Natural killer cell (primary cell): ENCODE measurements around the gene CLDND1. TPM values are rescaled to one million over a fixed set of nuclear protein-coding genes. Genes with fewer than 3 reads are reported as not detected.

Source experiments
- ATAC-seq, 3 donors: fragments of 150-1000 bp in 2 of 3; fragments of 200-7000 bp in 1 of 3; cut with Tn5 transposase; 1 replicate in 1 of 3; 2 replicates in 2 of 3; pipeline ENCODE4 v1.10.0; 2021; ENCODE audit warnings: mild to moderate bottlenecking in 2 of 3, moderate library complexity in 2 of 3
- DNase-seq, 2 donors: peaks; one replicate each; pipeline versions ENCODE4 v3.0.0 to v3.0.0-alpha.2; 2013 to 2021; ENCODE audit warnings: mixed read lengths in 1 of 2
- H3K27ac ChIP-seq: one replicate; pipeline ENCODE4 v1.5.1; 2013; ENCODE audit warnings: mild to moderate bottlenecking, low read length
- H3K27me3 ChIP-seq: one replicate; pipeline ENCODE4 v1.6.1; 2013; ENCODE audit warnings: low read length; ENCODE audit not compliant: control insufficient read depth, insufficient read depth
- H3K36me3 ChIP-seq: one replicate; pipeline ENCODE4 v1.6.1; 2013; ENCODE audit warnings: low read length; ENCODE audit not compliant: control insufficient read depth, insufficient read depth
- H3K4me1 ChIP-seq: one replicate; pipeline ENCODE4 v1.6.1; 2013; ENCODE audit warnings: low read length; ENCODE audit not compliant: control insufficient read depth, insufficient read depth
- H3K4me3 ChIP-seq: one replicate; pipeline ENCODE4 v1.5.1; 2013; ENCODE audit warnings: low read length
- H3K9me3 ChIP-seq: one replicate; pipeline ENCODE4 v1.6.1; 2013; ENCODE audit warnings: low read length; ENCODE audit not compliant: control insufficient read depth, insufficient read depth
- H3K27ac Mint-ChIP-seq, 2 donors: one replicate each; pipeline ENCODE4 v1.8.0; 2022; ENCODE audit warnings: mild to moderate bottlenecking in 2 of 2, mixed read lengths in 2 of 2, moderate library complexity in 1 of 2
- H3K27me3 Mint-ChIP-seq, 2 donors: one replicate each; pipeline ENCODE4 v1.8.0; 2022; ENCODE audit warnings: low read depth in 2 of 2, mixed read lengths in 2 of 2
- H3K36me3 Mint-ChIP-seq: one replicate; pipeline ENCODE4 v1.8.0; 2022; ENCODE audit warnings: mixed read lengths
- H3K4me1 Mint-ChIP-seq, 2 donors: one replicate each; pipeline ENCODE4 v1.8.0; 2022; ENCODE audit warnings: mixed read lengths in 2 of 2
- H3K4me3 Mint-ChIP-seq: one replicate; pipeline ENCODE4 v1.8.0; 2022; ENCODE audit warnings: mild to moderate bottlenecking, moderate library complexity, mixed read lengths
- H3K9me3 Mint-ChIP-seq, 2 donors: one replicate each; pipeline ENCODE4 v1.8.0; 2022; ENCODE audit warnings: mixed read lengths in 2 of 2
- WGBS: methylation state at CpG from one replicate; pipeline ENCODE4 v1.1.7; 2013; ENCODE audit warnings: missing lambda C conversion rate; ENCODE audit not compliant: insufficient coverage; 5-methylcytosine and 5-hydroxymethylcytosine counted together
- intact Hi-C: fragments of 100-400 bp; cut with micrococcal nuclease; formaldehyde crosslinking; loops from one replicate; pipeline ENCODE4 v1.14.2; 2022
- total RNA-seq, 4 donors: library from RNA; stranded (reverse); fragments of 120-200 nt in 1 of 4; gene quantifications; one replicate each; pipeline versions ENCODE4 v1.2.3 to v1.2.4, GENCODE V29; 2013 to 2022
- TF ChIP-seq, protein P1 (sequence below): fragments of 200-600 bp; IDR thresholded peaks from one replicate; pipeline ENCODE4 v1.8.0; 2022; ENCODE audit warnings: antibody characterized with exemption

CLDND1 gene
- total RNA-seq, 3 donors from 2014 or later (not counting 1 experiment from before 2014, with no cell fraction given): 175 to 220 (median 219) TPM

DNA sequence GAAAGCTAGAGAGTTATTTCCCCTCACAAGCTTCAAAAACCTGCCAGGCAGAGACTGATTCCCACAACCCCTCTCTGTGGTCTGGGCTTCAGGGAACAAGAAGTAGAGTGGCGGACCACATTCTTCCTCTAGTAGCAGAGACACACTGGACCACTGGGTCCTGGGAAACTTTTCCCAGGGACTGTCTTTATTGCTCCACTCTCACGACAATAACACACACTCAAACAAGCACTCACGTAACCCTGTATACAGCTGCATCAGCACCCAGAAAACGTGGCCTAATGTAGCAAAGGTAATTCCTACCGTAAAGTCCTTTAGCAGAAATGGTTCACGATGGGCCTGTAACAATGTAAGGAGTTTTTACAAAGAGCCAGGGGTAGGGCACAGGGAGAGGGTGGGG, 43.1 kb upstream of the CLDND1 start:
- peak overlapping the region; percentile 90 to 91 for H3K27ac Mint-ChIP-seq
- peak overlapping the region; percentile 51 for H3K4me3 Mint-ChIP-seq
- Histone ChIP-seq H3K27me3 (no peaks in the 10 kb centered on the region), H3K4me1 (peaks cover 45% of the 10 kb centered on the region), H3K9me3 (no peaks in the 10 kb centered on the region), H3K4me3 (no peak overlapping the region), H3K27ac (peak overlapping the region; percentile 92), H3K36me3 (no peaks in the 10 kb centered on the region)
- TF ChIP-seq, protein P1, sequence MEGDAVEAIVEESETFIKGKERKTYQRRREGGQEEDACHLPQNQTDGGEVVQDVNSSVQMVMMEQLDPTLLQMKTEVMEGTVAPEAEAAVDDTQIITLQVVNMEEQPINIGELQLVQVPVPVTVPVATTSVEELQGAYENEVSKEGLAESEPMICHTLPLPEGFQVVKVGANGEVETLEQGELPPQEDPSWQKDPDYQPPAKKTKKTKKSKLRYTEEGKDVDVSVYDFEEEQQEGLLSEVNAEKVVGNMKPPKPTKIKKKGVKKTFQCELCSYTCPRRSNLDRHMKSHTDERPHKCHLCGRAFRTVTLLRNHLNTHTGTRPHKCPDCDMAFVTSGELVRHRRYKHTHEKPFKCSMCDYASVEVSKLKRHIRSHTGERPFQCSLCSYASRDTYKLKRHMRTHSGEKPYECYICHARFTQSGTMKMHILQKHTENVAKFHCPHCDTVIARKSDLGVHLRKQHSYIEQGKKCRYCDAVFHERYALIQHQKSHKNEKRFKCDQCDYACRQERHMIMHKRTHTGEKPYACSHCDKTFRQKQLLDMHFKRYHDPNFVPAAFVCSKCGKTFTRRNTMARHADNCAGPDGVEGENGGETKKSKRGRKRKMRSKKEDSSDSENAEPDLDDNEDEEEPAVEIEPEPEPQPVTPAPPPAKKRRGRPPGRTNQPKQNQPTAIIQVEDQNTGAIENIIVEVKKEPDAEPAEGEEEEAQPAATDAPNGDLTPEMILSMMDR: no peak
- intact Hi-C loops: no loop called here
- no peaks in the 10 kb centered on the region for H3K27me3 Mint-ChIP-seq
- H3K36me3 Mint-ChIP-seq: no peaks in the 10 kb centered on the region
- 89% methylated on average over 6 of the region's 6 CpGs for WGBS
- peaks cover 70% of the 10 kb centered on the region in 2 donors for H3K4me1 Mint-ChIP-seq
- ATAC-seq (no peak), DNase-seq (no peak)
- no peaks in the 10 kb centered on the region for H3K9me3 Mint-ChIP-seq

DNA sequence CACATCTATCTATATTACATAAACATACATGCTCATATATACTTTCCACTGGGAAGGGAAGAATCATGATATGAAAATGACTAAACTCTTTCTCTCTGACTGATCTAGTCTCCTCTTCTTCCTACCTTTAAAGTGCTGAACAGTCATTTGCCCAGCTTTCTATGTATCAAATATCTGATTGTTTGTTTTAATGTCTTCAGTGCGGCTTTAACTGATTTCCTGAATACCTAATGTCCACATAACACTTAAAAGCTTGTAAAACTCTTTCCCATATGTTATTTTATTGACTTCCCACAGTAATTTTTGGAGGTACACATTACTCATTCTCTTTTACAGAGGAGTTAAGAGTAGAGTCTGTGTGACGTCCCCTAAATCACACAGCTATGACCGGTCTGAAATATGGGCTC, 42.5 kb upstream of the CLDND1 start:
- DNase-seq (no peak), ATAC-seq (no peak)
- H3K9me3 Mint-ChIP-seq: no peaks in the 10 kb centered on the region
- intact Hi-C loops: no loop called here
- Histone ChIP-seq H3K27me3 (no peaks in the 10 kb centered on the region), H3K4me3 (no peak overlapping the region), H3K27ac (peak overlapping the region; percentile 92), H3K36me3 (no peaks in the 10 kb centered on the region), H3K9me3 (no peaks in the 10 kb centered on the region), H3K4me1 (peaks cover 45% of the 10 kb centered on the region)
- H3K4me3 Mint-ChIP-seq: peak overlapping the region; percentile 51
- 58% methylated on average over 2 of the region's 3 CpGs for WGBS
- no peaks in the 10 kb centered on the region for H3K27me3 Mint-ChIP-seq
- peak overlapping the region; percentile 90 to 91 for H3K27ac Mint-ChIP-seq
- TF ChIP-seq, protein P1: no peak
- H3K36me3 Mint-ChIP-seq: no peaks in the 10 kb centered on the region
- H3K4me1 Mint-ChIP-seq: peaks cover 70 to 72% of the 10 kb centered on the region in 2 donors

DNA sequence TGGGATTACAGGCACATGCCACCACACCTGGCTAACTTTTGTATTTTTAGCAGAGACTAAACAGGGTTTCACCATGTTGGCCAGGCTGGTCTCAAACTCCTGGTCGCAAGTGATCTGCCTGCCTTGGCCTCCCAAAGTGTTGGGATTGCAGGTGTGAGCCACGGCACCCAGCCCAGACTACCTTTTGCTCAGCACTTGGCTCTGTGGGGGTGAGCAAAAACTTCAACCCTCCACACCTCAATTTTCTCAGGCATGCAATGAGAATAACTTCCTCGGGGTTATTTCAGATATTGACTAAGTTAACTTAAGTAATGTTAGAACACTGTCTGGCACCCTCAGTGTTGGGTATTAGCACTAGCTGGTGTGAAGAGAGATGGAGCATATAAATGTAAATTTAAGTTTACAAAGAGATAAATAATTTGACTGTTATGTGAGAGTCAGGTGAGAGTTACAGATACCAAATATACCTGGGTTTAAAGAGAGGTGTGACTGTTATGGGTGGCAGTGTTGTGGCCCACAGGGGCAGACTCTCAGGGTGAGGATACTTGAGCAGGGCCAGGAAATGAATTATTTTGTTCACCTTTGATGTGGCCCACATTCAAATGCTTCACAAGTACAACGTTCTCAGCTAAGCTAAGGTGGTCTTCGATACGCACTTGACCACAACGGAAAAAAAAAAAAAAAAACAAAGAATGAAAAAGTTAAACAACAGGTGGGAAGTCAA, 41.7 kb upstream of the CLDND1 start:
- 50% methylated on average over 2 of the region's 7 CpGs for WGBS
- H3K27ac Mint-ChIP-seq: peak overlapping the region; percentile 90 to 91
- H3K36me3 Mint-ChIP-seq: no peaks in the 10 kb centered on the region
- H3K36me3 ChIP-seq: no peaks in the 10 kb centered on the region
- TF ChIP-seq, protein P1: no peak
- DNase-seq (peak; percentile 28 to 81), ATAC-seq (peak; percentile 62 to 80 (median 74))
- H3K27me3 Mint-ChIP-seq: no peaks in the 10 kb centered on the region
- peak overlapping the region; percentile 32 for H3K4me3 Mint-ChIP-seq
- H3K4me1 ChIP-seq: peaks cover 45% of the 10 kb centered on the region
- H3K9me3 Mint-ChIP-seq: no peaks in the 10 kb centered on the region
- no peaks in the 10 kb centered on the region for H3K27me3 ChIP-seq
- H3K4me1 Mint-ChIP-seq: peaks cover 70 to 71% of the 10 kb centered on the region in 2 donors
- no peaks in the 10 kb centered on the region for H3K9me3 ChIP-seq
- intact Hi-C loops: no loop called here
- H3K4me3 ChIP-seq: no peak overlapping the region
- H3K27ac ChIP-seq: peak overlapping the region; percentile 92
